Central memory CD8-positive, alpha-beta T cell (primary cell): Measurements from ENCODE around the gene KIAA0825.

Experiments
- ATAC-seq: fragments of 150-1000 bp; cut with Tn5 transposase; replicated peaks from 2 replicates; pipeline ENCODE4 v1.10.0; 2022; ENCODE audit warnings: mild to moderate bottlenecking, moderate FRiP score, moderate number of reproducible peaks; ENCODE audit not compliant: poor library complexity, severe bottlenecking; ENCODE audit errors: extremely low read depth
- DNase-seq, 2 donors: peaks; one replicate each; pipeline ENCODE4 v3.0.0; 2021; ENCODE audit warnings: low spot score in 2 of 2
- H3K27ac Mint-ChIP-seq: one replicate; pipeline ENCODE4 v1.8.0; 2022; ENCODE audit warnings: low read depth, mild to moderate bottlenecking, moderate library complexity, mixed read lengths
- H3K27me3 Mint-ChIP-seq: one replicate; pipeline ENCODE4 v1.8.0; 2022; ENCODE audit warnings: mixed read lengths
- H3K36me3 Mint-ChIP-seq: one replicate; pipeline ENCODE4 v1.8.0; 2022; ENCODE audit warnings: mild to moderate bottlenecking, moderate library complexity, mixed read lengths; ENCODE audit not compliant: insufficient read depth
- H3K4me1 Mint-ChIP-seq: one replicate; pipeline ENCODE4 v1.8.0; 2022; ENCODE audit warnings: mixed read lengths
- H3K4me3 Mint-ChIP-seq: one replicate; pipeline ENCODE4 v1.8.0; 2022; ENCODE audit warnings: mild to moderate bottlenecking, moderate library complexity, mixed read lengths
- H3K9me3 Mint-ChIP-seq: one replicate; pipeline ENCODE4 v1.8.0; 2022; ENCODE audit warnings: mixed read lengths

The KIAA0825 gene

GRCh38 chr5:94564812-94565211, 53.6 kb downstream of the KIAA0825 start:
- H3K4me3 Mint-ChIP-seq = no peak overlapping the region
- peak overlapping the region; percentile 86 for H3K27ac Mint-ChIP-seq
- ATAC-seq (no peak), DNase-seq (no peak)
- peaks cover 15% of the 10 kb centered on the region for H3K4me1 Mint-ChIP-seq
- H3K27me3 Mint-ChIP-seq = no peaks in the 10 kb centered on the region
- H3K9me3 Mint-ChIP-seq = no peaks in the 10 kb centered on the region
- H3K36me3 Mint-ChIP-seq = peaks cover 1% of the 10 kb centered on the region

GRCh38 chr5:94562327-94562971, 56.0 kb downstream of the KIAA0825 start:
- Mint-ChIP-seq H3K27me3 (no peaks in the 10 kb centered on the region), H3K4me3 (no peak overlapping the region), H3K27ac (no peak overlapping the region), H3K9me3 (no peaks in the 10 kb centered on the region), H3K4me1 (peaks cover 15% of the 10 kb centered on the region), H3K36me3 (peaks cover 1% of the 10 kb centered on the region)
- DNase-seq = no peak
- ATAC-seq = no peak

GRCh38 chr5:94558028-94558427, 60.4 kb downstream of the KIAA0825 start:
- H3K36me3 Mint-ChIP-seq = peaks cover 1% of the 10 kb centered on the region
- DNase-seq (no peak), ATAC-seq (no peak)
- no peak overlapping the region for H3K4me3 Mint-ChIP-seq
- H3K27me3 Mint-ChIP-seq = no peaks in the 10 kb centered on the region
- H3K27ac Mint-ChIP-seq = no peak overlapping the region
- peaks cover 15% of the 10 kb centered on the region for H3K4me1 Mint-ChIP-seq
- H3K9me3 Mint-ChIP-seq = no peaks in the 10 kb centered on the region

- H3K27me3 Mint-ChIP-seq = no peaks in the 10 kb centered on the region
- H3K27ac Mint-ChIP-seq = peak overlapping the region; percentile 56
- H3K36me3 Mint-ChIP-seq = no peaks in the 10 kb centered on the region
- H3K9me3 Mint-ChIP-seq = peaks cover 5% of the 10 kb centered on the region
- H3K4me3 Mint-ChIP-seq = no peak overlapping the region
- H3K4me1 Mint-ChIP-seq = peaks cover 6% of the 10 kb centered on the region
- ATAC-seq = no peak
- no peak for DNase-seq
Measured at GRCh38 chr5:94551858-94552257, 66.5 kb downstream of the KIAA0825 start.

- Mint-ChIP-seq H3K4me1 (peaks cover 27% of the 10 kb centered on the region), H3K36me3 (peaks cover 1% of the 10 kb centered on the region), H3K27me3 (no peaks in the 10 kb centered on the region), H3K9me3 (peaks cover 5% of the 10 kb centered on the region), H3K4me3 (no peak overlapping the region), H3K27ac (no peak overlapping the region)
- DNase-seq = no peak
- ATAC-seq = no peak
Measured at GRCh38 chr5:94545870-94546625, 72.4 kb downstream of the KIAA0825 start.

GRCh38 chr5:94544875-94545547, 73.4 kb downstream of the KIAA0825 start:
- DNase-seq = no peak
- no peak overlapping the region for H3K4me3 Mint-ChIP-seq
- H3K9me3 Mint-ChIP-seq = peaks cover 6% of the 10 kb centered on the region
- peaks cover 1% of the 10 kb centered on the region for H3K36me3 Mint-ChIP-seq
- no peaks in the 10 kb centered on the region for H3K27me3 Mint-ChIP-seq
- no peak overlapping the region for H3K27ac Mint-ChIP-seq
- H3K4me1 Mint-ChIP-seq = peaks cover 27% of the 10 kb centered on the region
- ATAC-seq = no peak

- peaks cover 1% of the 10 kb centered on the region for H3K36me3 Mint-ChIP-seq
- DNase-seq (no peak), ATAC-seq (no peak)
- no peaks in the 10 kb centered on the region for H3K27me3 Mint-ChIP-seq
- H3K9me3 Mint-ChIP-seq = peaks cover 6% of the 10 kb centered on the region
- H3K27ac Mint-ChIP-seq = no peak overlapping the region
- H3K4me1 Mint-ChIP-seq = peaks cover 27% of the 10 kb centered on the region
- no peak overlapping the region for H3K4me3 Mint-ChIP-seq
Measured at GRCh38 chr5:94544031-94544650, 74.3 kb downstream of the KIAA0825 start.

GRCh38 chr5:94540856-94541494, 77.4 kb downstream of the KIAA0825 start:
- DNase-seq (no peak), ATAC-seq (no peak)
- Mint-ChIP-seq H3K4me3 (no peak overlapping the region), H3K36me3 (peaks cover 1% of the 10 kb centered on the region), H3K4me1 (peaks cover 16% of the 10 kb centered on the region), H3K27me3 (no peaks in the 10 kb centered on the region), H3K9me3 (peaks cover 6% of the 10 kb centered on the region), H3K27ac (no peak overlapping the region)

- no peak for DNase-seq
- H3K4me3 Mint-ChIP-seq = no peak overlapping the region
- H3K36me3 Mint-ChIP-seq = no peaks in the 10 kb centered on the region
- no peaks in the 10 kb centered on the region for H3K27me3 Mint-ChIP-seq
- H3K9me3 Mint-ChIP-seq = peaks cover 6% of the 10 kb centered on the region
- no peak overlapping the region for H3K27ac Mint-ChIP-seq
- ATAC-seq = no peak
- no peaks in the 10 kb centered on the region for H3K4me1 Mint-ChIP-seq
Measured at GRCh38 chr5:94538260-94538659, 80.1 kb downstream of the KIAA0825 start.

- DNase-seq (no peak), ATAC-seq (no peak)
- Mint-ChIP-seq H3K9me3 (no peaks in the 10 kb centered on the region), H3K4me3 (no peak overlapping the region), H3K27ac (no peak overlapping the region), H3K27me3 (no peaks in the 10 kb centered on the region), H3K4me1 (no peaks in the 10 kb centered on the region), H3K36me3 (no peaks in the 10 kb centered on the region)
Measured at GRCh38 chr5:94526706-94527105, 91.7 kb downstream of the KIAA0825 start.

GRCh38 chr5:94524841-94525697, 93.3 kb downstream of the KIAA0825 start:
- Mint-ChIP-seq H3K27me3 (no peaks in the 10 kb centered on the region), H3K27ac (no peak overlapping the region), H3K9me3 (no peaks in the 10 kb centered on the region), H3K36me3 (no peaks in the 10 kb centered on the region), H3K4me3 (no peak overlapping the region), H3K4me1 (no peaks in the 10 kb centered on the region)
- no peak for DNase-seq
- ATAC-seq = peak; percentile 58
